Measurements from ENCODE around the gene DHX35. TPM values are rescaled to one million over a fixed set of nuclear protein-coding genes. Genes with fewer than 3 reads are reported as not detected.

Gene DHX35
- total and polyA plus RNA-seq, 2 of the 4 experiments (the other 2 are of a cell fraction) = 9.1 to 13.5 TPM

DNA sequence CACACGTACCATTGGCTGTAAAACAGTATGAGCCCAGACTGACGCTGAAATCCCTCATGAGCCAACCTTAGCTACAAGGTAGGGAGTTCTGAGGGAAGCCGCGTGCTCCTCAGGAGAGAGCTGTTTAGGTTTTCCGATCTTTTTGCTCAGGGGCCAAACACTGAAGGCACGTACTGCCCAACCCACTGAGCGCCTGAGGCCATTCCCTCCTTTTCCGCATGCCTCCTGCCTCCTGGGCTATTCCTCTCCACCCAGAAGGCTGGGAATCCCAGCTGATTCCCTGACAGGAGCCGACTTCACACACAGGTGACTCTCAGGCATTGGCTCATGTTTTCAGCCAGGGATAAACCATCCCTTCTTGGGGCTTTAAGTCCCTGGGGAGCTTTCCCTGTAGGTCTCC, 41.3 kb upstream of the DHX35 start:
- Histone ChIP-seq H3K9me1 (ENCODE audit: insufficient read depth, low read length) (no peaks in the 10 kb centered on the region), H3K9me3 (ENCODE audit: control insufficient read depth, insufficient read depth, low read length) (no peaks in the 10 kb centered on the region), H3K79me1 (ENCODE audit: low read depth in 1 of 2, low read length in 2 of 2) (no peaks in the 10 kb centered on the region), H3K4ac (ENCODE audit: low read depth, low read length) (no peak overlapping the region), H3K23ac (ENCODE audit: low read depth, low read length) (no peak overlapping the region), H2BK5ac (ENCODE audit: low read depth, low read length, poor library complexity, severe bottlenecking) (no peak overlapping the region), H2AFZ (replicated peaks; ENCODE audit: low read length, poor library complexity) (no peak overlapping the region), H4K91ac (ENCODE audit: insufficient read depth, low read depth, low read length) (no peak overlapping the region), H2BK15ac (ENCODE audit: low read depth, low read length) (no peak overlapping the region), H4K8ac (ENCODE audit: low read depth in 2 of 2, low read length in 2 of 2) (no peak overlapping the region), H4K20me1 (ENCODE audit: insufficient read depth, low read length) (no peaks in the 10 kb centered on the region), H2AK9ac (replicated peaks; ENCODE audit: low read depth, low read length, poor library complexity) (no peak overlapping the region), H3K36me3 (ENCODE audit: control insufficient read depth, insufficient read depth, low read length) (no peaks in the 10 kb centered on the region), H3K27ac (ENCODE audit: insufficient read depth, low read length) (no peak overlapping the region), H3K9ac (ENCODE audit: low read depth, low read length) (no peak overlapping the region), H4K5ac (ENCODE audit: low read depth, low read length) (no peak overlapping the region), H3K56ac (ENCODE audit: extremely low read depth, insufficient read depth, low read length) (no peak overlapping the region), H3K4me1 (ENCODE audit: control insufficient read depth, insufficient read depth, low read length) (no peaks in the 10 kb centered on the region), H3K4me3 (ENCODE audit: insufficient read depth, low read depth, low read length) (no peak overlapping the region), H2BK20ac (ENCODE audit: low read depth, low read length) (no peak overlapping the region), H2AK5ac (ENCODE audit: low read depth, low read length) (no peak overlapping the region), H3K27me3 (ENCODE audit: control insufficient read depth, insufficient read depth, low read length) (peaks cover 37% of the 10 kb centered on the region), H3K4me2 (ENCODE audit: low read depth, low read length) (no peak overlapping the region), H3K18ac (ENCODE audit: low read depth, low read length) (no peak overlapping the region), H3K14ac (replicated peaks; ENCODE audit: low read depth, low read length) (no peak overlapping the region), H2BK120ac (ENCODE audit: low read depth, low read length) (no peak overlapping the region)
- ChIA-PET CTCF (no interaction called here), POLR2A (ENCODE audit: unreplicated experiment) (no interaction called here)
- no TSS peak for BruUV-seq (replicated peaks)
- no peak for TF ChIP-seq RCOR1 (IDR thresholded peaks at IDR 0.05; ENCODE audit: insufficient replicate concordance, low read length)
- no peak for TF ChIP-seq RAD21 (IDR thresholded peaks at IDR 0.05; ENCODE audit: low read length)
- no peak for TF ChIP-seq SMC3 (IDR thresholded peaks at IDR 0.05; ENCODE audit: low read depth, low read length)
- TF ChIP-seq BHLHE40 (IDR thresholded peaks at IDR 0.05; ENCODE audit: low read depth, low read length) = no peak
- TF ChIP-seq MAZ (IDR thresholded peaks at IDR 0.05; ENCODE audit: borderline replicate concordance, low read depth, low read length) = no peak
- TF ChIP-seq CHD1 (IDR thresholded peaks at IDR 0.05; ENCODE audit: low read depth, low read length) = no peak
- no peak for TF ChIP-seq MAFK (IDR thresholded peaks at IDR 0.05; ENCODE audit: low read depth, low read length)
- no peak for TF ChIP-seq NFE2L2 (IDR thresholded peaks at IDR 0.05; ENCODE audit: low read depth, low read length)
- no peak for TF ChIP-seq FOS (IDR thresholded peaks at IDR 0.05; ENCODE audit: low read depth, low read length)
- no peak for TF ChIP-seq ELK1 (IDR thresholded peaks at IDR 0.05; ENCODE audit: borderline replicate concordance, low read depth, low read length)
- no peak for TF ChIP-seq RFX5 (IDR thresholded peaks at IDR 0.05; ENCODE audit: low read depth, low read length)
- no peak for TF ChIP-seq POLR2A (IDR thresholded peaks at IDR 0.05; ENCODE audit: low read depth, low read length)
- dilution Hi-C loops (cut with HindIII; ENCODE audit: low sequenced_read_pairs, unreplicated experiment) = no loop called here
- ATAC-seq (ENCODE audit: low read depth) (no peak), DNase-seq (no peak)
- WGBS, 2 experiments (ENCODE audit: extremely low coverage in 2 of 2, insufficient read length in 1 of 2) = 55% methylated on average over 2 of the region's 9 CpGs; no CpG with 5 or more reads in 1 of the 2 experiments
- intact Hi-C loops (cut with micrococcal nuclease) = no loop called here
- in situ Hi-C loops (cut with MboI; ENCODE audit: low sequenced_read_pairs) = loop anchor here (10.0 kb wide), 1 partner anchor 124 kb away; no protein-coding TSS in a partner anchor

All from IMR-90 (cell line).